ENCODE data around the gene BLM.

BLM gene

GRCh38 chr15:90705212-90705611 lies 11.9 kb upstream of the BLM start:
- no peaks in the 10 kb centered on the region; the same call in 1 of the 2 replicates for H3K4me1 ChIP-seq (ENCODE audit: insufficient read depth, low read length)
- no peaks in the 10 kb centered on the region for H3K36me3 ChIP-seq (ENCODE audit: insufficient read depth, low read length)
- no peaks in the 10 kb centered on the region for H3K9me3 ChIP-seq (ENCODE audit: control insufficient read depth, insufficient read depth, low read length)
- no peak overlapping the region for H3K9ac ChIP-seq (ENCODE audit: low read depth, low read length)

- no peaks in the 10 kb centered on the region for H3K9me3 ChIP-seq (ENCODE audit: control insufficient read depth, insufficient read depth, low read length)
- H3K4me1 ChIP-seq (ENCODE audit: insufficient read depth, low read length) = peaks cover 4% of the 10 kb centered on the region; the same call in 1 of the 2 replicates
- H3K9ac ChIP-seq (ENCODE audit: low read depth, low read length) = no peak overlapping the region
- no peaks in the 10 kb centered on the region for H3K36me3 ChIP-seq (ENCODE audit: insufficient read depth, low read length)
Measured at GRCh38 chr15:90706394-90707327, 10.5 kb upstream of the BLM start.

- no peaks in the 10 kb centered on the region for H3K36me3 ChIP-seq (ENCODE audit: insufficient read depth, low read length)
- H3K9me3 ChIP-seq (ENCODE audit: control insufficient read depth, insufficient read depth, low read length) = no peaks in the 10 kb centered on the region
- 0 out of 2 replicates have a peak, but pooled peaks cover 4% of the 10 kb centered on the region for H3K4me1 ChIP-seq (ENCODE audit: insufficient read depth, low read length)
- H3K9ac ChIP-seq (ENCODE audit: low read depth, low read length) = no peak overlapping the region
Measured at GRCh38 chr15:90707489-90707888, 9.7 kb upstream of the BLM start.

GRCh38 chr15:90708516-90708915 lies 8.6 kb upstream of the BLM start:
- H3K9ac ChIP-seq (ENCODE audit: low read depth, low read length) = no peak overlapping the region
- 0 out of 2 replicates have a peak, but pooled peaks cover 4% of the 10 kb centered on the region for H3K4me1 ChIP-seq (ENCODE audit: insufficient read depth, low read length)
- H3K36me3 ChIP-seq (ENCODE audit: insufficient read depth, low read length) = no peaks in the 10 kb centered on the region
- H3K9me3 ChIP-seq (ENCODE audit: control insufficient read depth, insufficient read depth, low read length) = no peaks in the 10 kb centered on the region

GRCh38 chr15:90709278-90709677 lies 7.9 kb upstream of the BLM start:
- H3K4me1 ChIP-seq (ENCODE audit: insufficient read depth, low read length) = 0 out of 2 replicates have a peak, but pooled peaks cover 4% of the 10 kb centered on the region
- no peaks in the 10 kb centered on the region for H3K9me3 ChIP-seq (ENCODE audit: control insufficient read depth, insufficient read depth, low read length)
- no peak overlapping the region for H3K9ac ChIP-seq (ENCODE audit: low read depth, low read length)

GRCh38 chr15:90710436-90711027 lies 6.6 kb upstream of the BLM start:
- 0 out of 2 replicates have a peak, but pooled peaks cover 4% of the 10 kb centered on the region for H3K4me1 ChIP-seq (ENCODE audit: insufficient read depth, low read length)
- H3K36me3 ChIP-seq (ENCODE audit: insufficient read depth, low read length) = no peaks in the 10 kb centered on the region
- no peak overlapping the region for H3K9ac ChIP-seq (ENCODE audit: low read depth, low read length)
- H3K9me3 ChIP-seq (ENCODE audit: control insufficient read depth, insufficient read depth, low read length) = no peaks in the 10 kb centered on the region

More at GRCh38 chr15:90709278-90709677, 7.9 kb upstream of the BLM start:
- H3K36me3 ChIP-seq (ENCODE audit: insufficient read depth, low read length) = no peaks in the 10 kb centered on the region

- Histone ChIP-seq H3K36me3 (ENCODE audit: insufficient read depth, low read length) (no peaks in the 10 kb centered on the region), H3K9ac (ENCODE audit: low read depth, low read length) (no peak overlapping the region), H3K9me3 (ENCODE audit: control insufficient read depth, insufficient read depth, low read length) (no peaks in the 10 kb centered on the region), H3K4me1 (ENCODE audit: insufficient read depth, low read length) (0 out of 2 replicates have a peak, but pooled peaks cover 4% of the 10 kb centered on the region)
Measured at GRCh38 chr15:90711418-90711824, 5.7 kb upstream of the BLM start.

GRCh38 chr15:90711842-90712241 lies 5.3 kb upstream of the BLM start:
- H3K9ac ChIP-seq (ENCODE audit: low read depth, low read length) = no peak overlapping the region
- no peaks in the 10 kb centered on the region for H3K36me3 ChIP-seq (ENCODE audit: insufficient read depth, low read length)

GRCh38 chr15:90713081-90713480 lies 4.1 kb upstream of the BLM start:
- Histone ChIP-seq H3K4me1 (ENCODE audit: insufficient read depth, low read length) (0 out of 2 replicates have a peak, but pooled peaks cover 4% of the 10 kb centered on the region), H3K36me3 (ENCODE audit: insufficient read depth, low read length) (no peaks in the 10 kb centered on the region), H3K9ac (ENCODE audit: low read depth, low read length) (no peak overlapping the region), H3K9me3 (ENCODE audit: control insufficient read depth, insufficient read depth, low read length) (no peaks in the 10 kb centered on the region)

More at GRCh38 chr15:90711842-90712241, 5.3 kb upstream of the BLM start:
- H3K9me3 ChIP-seq (ENCODE audit: control insufficient read depth, insufficient read depth, low read length) = no peaks in the 10 kb centered on the region
- H3K4me1 ChIP-seq (ENCODE audit: insufficient read depth, low read length) = 0 out of 2 replicates have a peak, but pooled peaks cover 4% of the 10 kb centered on the region

- Histone ChIP-seq H3K36me3 (ENCODE audit: insufficient read depth, low read length) (no peaks in the 10 kb centered on the region), H3K4me1 (ENCODE audit: insufficient read depth, low read length) (no peaks in the 10 kb centered on the region), H3K9ac (ENCODE audit: low read depth, low read length) (peak overlapping the region; percentile 93), H3K9me3 (ENCODE audit: control insufficient read depth, insufficient read depth, low read length) (no peaks in the 10 kb centered on the region)
Measured at GRCh38 chr15:90716317-90716975, 700 bp upstream of the BLM start.

- no peaks in the 10 kb centered on the region for H3K9me3 ChIP-seq (ENCODE audit: control insufficient read depth, insufficient read depth, low read length)
- H3K4me1 ChIP-seq (ENCODE audit: insufficient read depth, low read length) = no peaks in the 10 kb centered on the region
- no peaks in the 10 kb centered on the region for H3K36me3 ChIP-seq (ENCODE audit: insufficient read depth, low read length)
- peak overlapping the region; percentile 93 for H3K9ac ChIP-seq (ENCODE audit: low read depth, low read length)
Measured at GRCh38 chr15:90718232-90718631, 1.1 kb downstream of the BLM start.

- Histone ChIP-seq H3K9me3 (ENCODE audit: control insufficient read depth, insufficient read depth, low read length) (no peaks in the 10 kb centered on the region), H3K4me1 (ENCODE audit: insufficient read depth, low read length) (no peaks in the 10 kb centered on the region), H3K36me3 (ENCODE audit: insufficient read depth, low read length) (peaks cover 5% of the 10 kb centered on the region; the same call in 1 of the 2 replicates), H3K9ac (ENCODE audit: low read depth, low read length) (no peak overlapping the region)
Measured at GRCh38 chr15:90720131-90720530, 3.0 kb downstream of the BLM start.

- H3K9ac ChIP-seq (ENCODE audit: low read depth, low read length) = no peak overlapping the region
- H3K9me3 ChIP-seq (ENCODE audit: control insufficient read depth, insufficient read depth, low read length) = no peaks in the 10 kb centered on the region
- peaks cover 4% of the 10 kb centered on the region; the same call in 1 of the 2 replicates for H3K36me3 ChIP-seq (ENCODE audit: insufficient read depth, low read length)
- no peaks in the 10 kb centered on the region for H3K4me1 ChIP-seq (ENCODE audit: insufficient read depth, low read length)
Measured at GRCh38 chr15:90729261-90729660, 12.1 kb downstream of the BLM start.

- Histone ChIP-seq H3K9me3 (ENCODE audit: control insufficient read depth, insufficient read depth, low read length) (no peaks in the 10 kb centered on the region), H3K4me1 (ENCODE audit: insufficient read depth, low read length) (no peaks in the 10 kb centered on the region), H3K36me3 (ENCODE audit: insufficient read depth, low read length) (no peaks in the 10 kb centered on the region), H3K9ac (ENCODE audit: low read depth, low read length) (no peak overlapping the region)
Measured at GRCh38 chr15:90730290-90730689, 13.1 kb downstream of the BLM start.

All from ES-I3 (cell line).